Transverse colon (tissue), 4 donors: ENCODE measurements around the gene ASNSD1.

Source experiments
- EP300 ChIP-seq: sonication (generic); formaldehyde crosslinking; IDR thresholded peaks from one replicate; pipeline ENCODE4 v1.6.1; 2017; ENCODE audit warnings: antibody characterized with exemption, low read depth
- POLR2AphosphoS5 ChIP-seq, 3 donors: sonication (generic); formaldehyde crosslinking; IDR thresholded peaks; one replicate each; pipeline ENCODE4 v1.6.1; 2016; ENCODE audit warnings: antibody characterized with exemption in 3 of 3
- TF ChIP-seq, protein P1 (sequence below), 5 experiments: fragments of 200-600 bp in 3 of 5; fragments of 450-650 bp in 2 of 5; sonication (generic) in 3 of 5; IDR thresholded peaks; 1 replicate in 2 of 5; 2 replicates in 3 of 5; pipeline ENCODE4 v1.5.1; 2016 to 2017; ENCODE audit warnings: antibody characterized with exemption in 5 of 5, inconsistent platforms in 3 of 5, mild to moderate bottlenecking in 2 of 5, moderate library complexity in 1 of 5

DNA sequence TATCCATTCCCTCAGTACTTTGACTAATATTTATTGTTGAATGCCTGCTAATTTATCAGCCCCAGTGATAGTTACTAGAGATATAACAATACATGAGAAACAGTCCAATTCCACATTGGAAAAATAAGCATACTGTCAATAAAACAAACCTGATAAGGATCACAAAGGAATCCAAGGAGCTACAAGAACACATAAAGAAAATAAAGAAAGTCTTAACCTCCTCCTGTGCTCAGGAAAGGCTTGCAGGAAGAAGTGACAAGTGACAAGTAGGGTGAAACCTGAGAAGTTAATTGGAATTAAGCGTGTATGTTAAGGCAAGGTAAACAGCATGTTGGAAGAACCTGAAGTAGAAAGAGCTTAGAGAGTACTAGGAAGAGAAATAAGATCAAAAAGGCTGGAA is 20.3 kb upstream of the ASNSD1 start:
- no peak for TF ChIP-seq EP300
- TF ChIP-seq, protein P1, sequence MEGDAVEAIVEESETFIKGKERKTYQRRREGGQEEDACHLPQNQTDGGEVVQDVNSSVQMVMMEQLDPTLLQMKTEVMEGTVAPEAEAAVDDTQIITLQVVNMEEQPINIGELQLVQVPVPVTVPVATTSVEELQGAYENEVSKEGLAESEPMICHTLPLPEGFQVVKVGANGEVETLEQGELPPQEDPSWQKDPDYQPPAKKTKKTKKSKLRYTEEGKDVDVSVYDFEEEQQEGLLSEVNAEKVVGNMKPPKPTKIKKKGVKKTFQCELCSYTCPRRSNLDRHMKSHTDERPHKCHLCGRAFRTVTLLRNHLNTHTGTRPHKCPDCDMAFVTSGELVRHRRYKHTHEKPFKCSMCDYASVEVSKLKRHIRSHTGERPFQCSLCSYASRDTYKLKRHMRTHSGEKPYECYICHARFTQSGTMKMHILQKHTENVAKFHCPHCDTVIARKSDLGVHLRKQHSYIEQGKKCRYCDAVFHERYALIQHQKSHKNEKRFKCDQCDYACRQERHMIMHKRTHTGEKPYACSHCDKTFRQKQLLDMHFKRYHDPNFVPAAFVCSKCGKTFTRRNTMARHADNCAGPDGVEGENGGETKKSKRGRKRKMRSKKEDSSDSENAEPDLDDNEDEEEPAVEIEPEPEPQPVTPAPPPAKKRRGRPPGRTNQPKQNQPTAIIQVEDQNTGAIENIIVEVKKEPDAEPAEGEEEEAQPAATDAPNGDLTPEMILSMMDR (IDR thresholded peaks at IDR 0.05): no peak
- TF ChIP-seq POLR2AphosphoS5 (IDR thresholded peaks at IDR 0.05): no peak
